CD14-positive monocyte (primary cell): ENCODE measurements around the gene NECTIN1. TPM values are rescaled to one million over a fixed set of nuclear protein-coding genes. Genes with fewer than 3 reads are reported as not detected.

Experiments used
- DNase-seq, 3 donors: peaks; one replicate each; pipeline ENCODE4 v3.0.0-alpha.2; 2011 to 2022
- H2AFZ ChIP-seq: 2 replicates; pipeline ENCODE4 v1.6.0; 2012; ENCODE audit warnings: mild to moderate bottlenecking, low read depth, low read length, inconsistent platforms; ENCODE audit not compliant: insufficient read depth, poor library complexity, severe bottlenecking
- H3K27ac ChIP-seq, 2 donors: 1 replicate in 1 of 2; 2 replicates in 1 of 2; pipeline ENCODE4 v1.5.1; 2012 to 2013; ENCODE audit warnings: low read length in 2 of 2, control low read depth in 1 of 2, inconsistent platforms in 1 of 2, low read depth in 1 of 2, mild to moderate bottlenecking in 1 of 2
- H3K27me3 ChIP-seq, 2 donors: one replicate each; pipeline versions ENCODE4 v1.6.0 to v1.6.1; 2011 to 2013; ENCODE audit warnings: low read length in 2 of 2; ENCODE audit not compliant: control insufficient read depth in 2 of 2, insufficient read depth in 2 of 2
- H3K36me3 ChIP-seq, 2 donors: replicated peaks in 1 of 2; 1 replicate in 1 of 2; 2 replicates in 1 of 2; pipeline versions ENCODE4 v1.5.1 to v1.6.1; 2012 to 2013; ENCODE audit warnings: low read length in 2 of 2, control low read depth in 1 of 2, inconsistent platforms in 1 of 2, mild to moderate bottlenecking in 1 of 2; ENCODE audit not compliant: insufficient read depth in 2 of 2, control insufficient read depth in 1 of 2
- H3K4me1 ChIP-seq, 2 donors: 1 replicate in 1 of 2; 2 replicates in 1 of 2; pipeline versions ENCODE4 v1.5.1 to v1.6.1; 2012 to 2013; ENCODE audit warnings: low read length in 2 of 2, control low read depth in 1 of 2, inconsistent platforms in 1 of 2, mild to moderate bottlenecking in 1 of 2, moderate library complexity in 1 of 2; ENCODE audit not compliant: insufficient read depth in 2 of 2, control insufficient read depth in 1 of 2
- H3K4me2 ChIP-seq: replicated peaks from 2 replicates; pipeline ENCODE3; 2012; ENCODE audit warnings: low read length, moderate library complexity, mild to moderate bottlenecking; ENCODE audit not compliant: poor library complexity, severe bottlenecking; ENCODE audit errors: extremely low read depth
- H3K4me3 ChIP-seq, 3 experiments: fragments of 200-600 bp in 1 of 3; sonication (generic) in 1 of 3; replicated peaks in 1 of 3; 1 replicate in 2 of 3; 2 replicates in 1 of 3; pipeline ENCODE4 v1.5.1; 2011 to 2013; ENCODE audit warnings: low read length in 3 of 3, mild to moderate bottlenecking in 3 of 3, control low read depth in 2 of 3, low read depth in 2 of 3, inconsistent platforms in 1 of 3, moderate library complexity in 1 of 3
- H3K79me2 ChIP-seq: 2 replicates; pipeline ENCODE4 v1.6.0; 2012; ENCODE audit warnings: mild to moderate bottlenecking, control low read depth, inconsistent platforms, low read length, moderate library complexity; ENCODE audit not compliant: insufficient read depth
- H3K9ac ChIP-seq: 2 replicates; pipeline ENCODE4 v1.6.0; 2017; ENCODE audit warnings: low read length, mild to moderate bottlenecking; ENCODE audit not compliant: insufficient read depth, poor library complexity, severe bottlenecking
- H3K9me3 ChIP-seq, 2 donors: replicated peaks in 1 of 2; 1 replicate in 1 of 2; 2 replicates in 1 of 2; pipeline versions ENCODE4 v1.5.1 to v1.6.1; 2012 to 2013; ENCODE audit warnings: low read length in 2 of 2, control low read depth in 1 of 2; ENCODE audit not compliant: control insufficient read depth in 1 of 2, insufficient read depth in 1 of 2
- H4K20me1 ChIP-seq: 2 replicates; pipeline ENCODE4 v1.6.0; 2012; ENCODE audit warnings: mild to moderate bottlenecking, low read length, control low read depth, moderate library complexity; ENCODE audit not compliant: insufficient read depth
- H3K27ac Mint-ChIP-seq, 7 donors: one replicate each; pipeline ENCODE4 v1.8.0; 2020; ENCODE audit warnings: mild to moderate bottlenecking in 7 of 7, mixed read lengths in 7 of 7, moderate library complexity in 6 of 7, inconsistent platforms in 2 of 7
- H3K27me3 Mint-ChIP-seq, 3 donors: one replicate each; pipeline ENCODE4 v1.8.0; 2021 to 2022; ENCODE audit warnings: low read depth in 3 of 3, mild to moderate bottlenecking in 3 of 3, mixed read lengths in 3 of 3, moderate library complexity in 3 of 3, inconsistent platforms in 1 of 3
- H3K36me3 Mint-ChIP-seq, 2 donors: one replicate each; pipeline ENCODE4 v1.8.0; 2020; ENCODE audit warnings: mixed read lengths in 2 of 2, inconsistent platforms in 1 of 2, mild to moderate bottlenecking in 1 of 2
- H3K4me1 Mint-ChIP-seq: one replicate; pipeline ENCODE4 v1.8.0; 2020; ENCODE audit warnings: mild to moderate bottlenecking, mixed read lengths
- H3K4me3 Mint-ChIP-seq, 2 donors: one replicate each; pipeline ENCODE4 v1.8.0; 2020; ENCODE audit warnings: mild to moderate bottlenecking in 2 of 2, mixed read lengths in 2 of 2, moderate library complexity in 1 of 2
- H3K9me3 Mint-ChIP-seq, 7 donors: one replicate each; pipeline ENCODE4 v1.8.0; 2020 to 2022; ENCODE audit warnings: mixed read lengths in 7 of 7, mild to moderate bottlenecking in 6 of 7, moderate library complexity in 6 of 7, inconsistent platforms in 2 of 7
- CTCF ChIP-seq: fragments of 200-600 bp; IDR thresholded peaks from one replicate; pipeline ENCODE4 v1.8.0; 2022; ENCODE audit warnings: antibody characterized with exemption, mild to moderate bottlenecking
- WGBS: methylation state at CpG from one replicate; pipeline ENCODE4 v1.1.5; 2013; ENCODE audit warnings: missing lambda C conversion rate; ENCODE audit not compliant: insufficient coverage; 5-methylcytosine and 5-hydroxymethylcytosine counted together
- intact Hi-C, 2 donors: fragments of 100-400 bp; cut with micrococcal nuclease; formaldehyde crosslinking; loops; one replicate each; pipeline versions ENCODE4 v1.15.0 to v1.15.1; 2023
- polyA plus RNA-seq, 3 donors: library from polyadenylated mRNA; depleted of rRNA in 1 of 3; unstranded in 2 of 3; stranded (reverse) in 1 of 3; fragments of 300-500 nt in 2 of 3; fragments of >200 nt in 1 of 3; fragmentation: Illumina TruSeq in 2 of 3; gene quantifications; 1 replicate in 2 of 3; 2 replicates in 1 of 3; pipeline ENCODE4 v1.2.3, GENCODE V29; 2012 to 2021

The NECTIN1 gene
- polyA plus RNA-seq, 3 donors: 0.53 to 8.3 (median 0.85) TPM

- Histone ChIP-seq H3K79me2 (no peaks in the 10 kb centered on the region), H4K20me1 (no peaks in the 10 kb centered on the region), H3K36me3 (no peaks in the 10 kb centered on the region), H3K4me1 (no peaks in the 10 kb centered on the region), H3K27me3 (no peaks in the 10 kb centered on the region), H3K27ac (no peak overlapping the region), H3K4me2 (no peak overlapping the region), H3K4me3 (no peak overlapping the region), H3K9me3 (no peaks in the 10 kb centered on the region), H2AFZ (no peak overlapping the region), H3K9ac (no peak overlapping the region)
- H3K27me3 Mint-ChIP-seq: peaks cover 8 to 20% (median 14%) of the 10 kb centered on the region in 3 donors
- H3K9me3 Mint-ChIP-seq: no peaks in the 10 kb centered on the region
- no peaks in the 10 kb centered on the region for H3K36me3 Mint-ChIP-seq
- H3K4me1 Mint-ChIP-seq: no peaks in the 10 kb centered on the region
- 100% methylated on average over 1 of the region's 5 CpGs for WGBS
- intact Hi-C loops: no loop called here
- DNase-seq: no peak
- H3K27ac Mint-ChIP-seq: no peak overlapping the region
- TF ChIP-seq CTCF: no peak
- H3K4me3 Mint-ChIP-seq: no peak overlapping the region
Observed at GRCh38 chr11:119776651-119777050, 47.7 kb upstream of the NECTIN1 start.

DNA sequence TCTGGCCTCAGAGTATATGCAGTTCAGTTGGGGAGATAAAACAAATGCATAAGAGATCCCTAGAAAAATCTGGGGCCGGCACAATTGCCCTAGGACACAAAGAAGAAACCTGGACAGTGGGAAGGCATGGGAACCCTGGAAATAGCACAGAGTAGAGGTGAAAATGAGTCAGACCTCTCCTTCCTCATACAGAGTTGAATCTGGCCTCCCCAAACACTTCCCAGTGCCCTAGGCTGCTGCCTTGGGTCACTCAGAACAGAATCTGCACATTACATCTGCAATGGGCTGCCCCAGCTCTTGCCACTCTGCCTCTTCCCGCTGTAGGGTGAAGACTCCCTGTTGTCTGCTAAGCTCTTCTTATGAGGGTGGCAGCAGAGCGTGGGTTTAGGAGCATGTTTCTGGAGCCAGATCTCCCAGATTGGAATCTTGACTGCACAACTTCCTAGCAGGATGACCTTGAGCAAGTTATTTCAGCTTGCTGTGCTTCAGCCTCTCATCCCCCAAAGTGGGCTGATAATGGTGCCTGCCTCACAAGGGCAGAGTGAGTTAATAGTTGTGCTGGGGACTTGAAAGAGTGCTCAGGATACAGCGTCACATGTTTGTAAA, 47.1 kb upstream of the NECTIN1 start:
- no peak overlapping the region for H3K4me2 ChIP-seq
- no peaks in the 10 kb centered on the region for H4K20me1 ChIP-seq
- Mint-ChIP-seq H3K4me1 (no peaks in the 10 kb centered on the region), H3K9me3 (no peaks in the 10 kb centered on the region), H3K27me3 (peaks cover 8 to 22% (median 17%) of the 10 kb centered on the region in 3 donors), H3K36me3 (no peaks in the 10 kb centered on the region), H3K27ac (no peak overlapping the region), H3K4me3 (no peak overlapping the region)
- H3K9ac ChIP-seq: no peak overlapping the region
- no peak overlapping the region for H2AFZ ChIP-seq
- no peak for DNase-seq
- no peak overlapping the region for H3K27ac ChIP-seq
- no peaks in the 10 kb centered on the region for H3K4me1 ChIP-seq
- no peaks in the 10 kb centered on the region for H3K36me3 ChIP-seq
- no peaks in the 10 kb centered on the region for H3K9me3 ChIP-seq
- WGBS: 86% methylated on average over 2 of the region's 4 CpGs
- TF ChIP-seq CTCF: no peak
- H3K79me2 ChIP-seq: no peaks in the 10 kb centered on the region
- intact Hi-C loops: no loop called here
- no peaks in the 10 kb centered on the region for H3K27me3 ChIP-seq
- no peak overlapping the region for H3K4me3 ChIP-seq
